GM23248 (cell line): ENCODE data around the gene TIRAP. TPM values are rescaled to one million over a fixed set of nuclear protein-coding genes. Genes with fewer than 3 reads are reported as not detected.

Experiments used
- DNase-seq: peaks from one replicate; pipeline ENCODE4 v3.0.0-alpha.2; 2015
- H2AFZ ChIP-seq: fragments of 200-600 bp; sonication (generic); 2 replicates; pipeline ENCODE4 v1.6.1; 2016; ENCODE audit warnings: antibody characterized with exemption
- H3F3A ChIP-seq: fragments of 200-600 bp; sonication (generic); 2 replicates; pipeline ENCODE4 v1.6.1; 2016; ENCODE audit warnings: mild to moderate bottlenecking, antibody characterized with exemption, mixed run types; ENCODE audit not compliant: insufficient read depth
- H3K27ac ChIP-seq: fragments of 200-600 bp; sonication (generic); 2 replicates; pipeline ENCODE4 v1.5.1; 2016; ENCODE audit warnings: mild to moderate bottlenecking
- H3K27me3 ChIP-seq: fragments of 200-600 bp; sonication (generic); replicated peaks from 2 replicates; pipeline ENCODE4 v1.6.1; 2016; ENCODE audit warnings: mild to moderate bottlenecking; ENCODE audit not compliant: insufficient read depth
- H3K36me3 ChIP-seq: fragments of 200-600 bp; sonication (generic); 2 replicates; pipeline ENCODE4 v1.6.1; 2016; ENCODE audit warnings: low read depth, mild to moderate bottlenecking
- H3K4me1 ChIP-seq: fragments of 200-600 bp; sonication (generic); 2 replicates; pipeline ENCODE4 v1.6.1; 2016; ENCODE audit warnings: mild to moderate bottlenecking; ENCODE audit not compliant: insufficient read depth
- H3K4me2 ChIP-seq: fragments of 200-600 bp; sonication (generic); one replicate; pipeline ENCODE4 v1.6.1; 2016; ENCODE audit warnings: mild to moderate bottlenecking; ENCODE audit not compliant: unreplicated experiment
- H3K4me3 ChIP-seq: fragments of 200-600 bp; sonication (generic); 2 replicates; pipeline ENCODE4 v1.5.1; 2016; ENCODE audit warnings: mild to moderate bottlenecking
- H3K79me2 ChIP-seq: fragments of 200-600 bp; sonication (generic); 2 replicates; pipeline ENCODE4 v1.6.1; 2016; ENCODE audit warnings: mild to moderate bottlenecking; ENCODE audit not compliant: insufficient read depth
- H3K9ac ChIP-seq: fragments of 200-600 bp; sonication (generic); 2 replicates; pipeline ENCODE4 v1.6.1; 2016; ENCODE audit warnings: mild to moderate bottlenecking
- H3K9me2 ChIP-seq: fragments of 200-600 bp; sonication (generic); 2 replicates; pipeline ENCODE4 v1.6.1; 2016; ENCODE audit warnings: mixed run types, mild to moderate bottlenecking, moderate library complexity; ENCODE audit not compliant: insufficient read depth
- H3K9me3 ChIP-seq: fragments of 200-600 bp; sonication (generic); one replicate; pipeline ENCODE4 v1.6.1; 2017; ENCODE audit warnings: low read depth
- H4K20me1 ChIP-seq: fragments of 200-600 bp; sonication (generic); 2 replicates; pipeline ENCODE4 v1.6.0; 2016; ENCODE audit not compliant: insufficient read depth
- EZH2 ChIP-seq: fragments of 200-600 bp; sonication (generic); IDR thresholded peaks from 2 replicates; pipeline ENCODE4 v1.6.1; 2018; ENCODE audit warnings: antibody characterized with exemption, mild to moderate bottlenecking; ENCODE audit not compliant: insufficient read depth, poor library complexity, severe bottlenecking
- EZH2phosphoT487 ChIP-seq: fragments of 200-600 bp; sonication (generic); IDR thresholded peaks from 2 replicates; pipeline ENCODE4 v1.6.1; 2018; ENCODE audit warnings: antibody characterized with exemption, moderate library complexity, mild to moderate bottlenecking, low read depth; ENCODE audit not compliant: insufficient read depth
- WGBS, 2 experiments: methylation state at CpG; one replicate each; pipeline ENCODE4 v1.1.6; 2015 to 2017; ENCODE audit warnings: low lambda C conversion rate in 2 of 2, low coverage in 1 of 2; ENCODE audit errors: missing lambda C conversion rate in 2 of 2; 5-methylcytosine and 5-hydroxymethylcytosine counted together
- in situ Hi-C: fragments of 300-500 bp; cut with MboI; formaldehyde crosslinking; loops from 2 replicates; pipeline ENCODE4 v1.15.0; 2020
- polyA plus RNA-seq: library from polyadenylated mRNA; unstranded; fragments of >200 nt; fragmentation: Nextera tagmentation; extraction: Ambion mirVana; gene quantifications from 2 replicates; pipeline ENCODE4 v1.2.1, GENCODE V29; 2016
- total RNA-seq: library from RNA; depleted of rRNA; stranded (reverse); fragments of >200 nt; shearing (Covaris generic); gene quantifications from 2 replicates; pipeline ENCODE4 v1.2.3, GENCODE V29; 2014

Gene TIRAP
- total and polyA plus RNA-seq, 2 experiments from 2014 or later, result 2.8 to 3.8 TPM

- Histone ChIP-seq H3F3A (peaks cover 6% of the 10 kb centered on the region; the same call in 1 of the 2 replicates), H3K4me3 (no peak overlapping the region), H2AFZ (no peak overlapping the region), H3K4me2 (no peak overlapping the region), H3K4me1 (no peaks in the 10 kb centered on the region), H3K9me3 (no peaks in the 10 kb centered on the region), H3K27ac (no peak overlapping the region), H3K36me3 (peaks cover 9% of the 10 kb centered on the region; the same call in 1 of the 2 replicates), H3K9ac (no peak overlapping the region), H4K20me1 (no peaks in the 10 kb centered on the region), H3K27me3 (no peaks in the 10 kb centered on the region), H3K9me2 (no peaks in the 10 kb centered on the region), H3K79me2 (0 out of 2 replicates have a peak, but pooled peaks cover 4% of the 10 kb centered on the region)
- 95 to 96% methylated on average over 5 of the region's 5 CpGs for WGBS, 2 experiments
- TF ChIP-seq EZH2 (no peak), EZH2phosphoT487 (no peak)
- no peak for DNase-seq
- in situ Hi-C loops, result no loop called here
These were observed 10.8 kb downstream of the TIRAP start for GRCh38 chr11:126293726-126294125.

- no peak for DNase-seq
- Histone ChIP-seq H2AFZ (no peak overlapping the region), H3K9me2 (no peaks in the 10 kb centered on the region), H3K27ac (no peak overlapping the region), H3K9ac (no peak overlapping the region), H3K27me3 (no peaks in the 10 kb centered on the region), H3F3A (peaks cover 6% of the 10 kb centered on the region; the same call in 1 of the 2 replicates), H3K79me2 (peaks cover 6% of the 10 kb centered on the region; the same call in 1 of the 2 replicates), H3K36me3 (peaks cover 9% of the 10 kb centered on the region; the same call in 1 of the 2 replicates), H3K4me2 (no peak overlapping the region), H3K9me3 (no peaks in the 10 kb centered on the region), H3K4me3 (no peak overlapping the region), H3K4me1 (no peaks in the 10 kb centered on the region), H4K20me1 (no peaks in the 10 kb centered on the region)
- TF ChIP-seq EZH2, result no peak
- TF ChIP-seq EZH2phosphoT487, result no peak
- 78 to 80% methylated on average over 2 of the region's 2 CpGs for WGBS, 2 experiments
- in situ Hi-C loops, result no loop called here
These were observed 14.1 kb downstream of the TIRAP start for GRCh38 chr11:126297004-126297403.

- peak within 1 kb of the TSS; percentile 89 for H3K4me3 ChIP-seq
- peak within 1 kb of the TSS; percentile 95 for H2AFZ ChIP-seq
- in situ Hi-C loops, result no loop called here
- TF ChIP-seq EZH2phosphoT487 (no peak), EZH2 (no peak)
- WGBS, 2 experiments, result 1% methylated on average over 60 of the region's 61 CpGs
- H3K4me1 ChIP-seq, result peaks cover 6% of the 10 kb centered on the region
- no peaks in the 10 kb centered on the region for H3K27me3 ChIP-seq
- H3F3A ChIP-seq, result peaks cover 9% of the 10 kb centered on the region
- H4K20me1 ChIP-seq, result no peaks in the 10 kb centered on the region
- peak within 1 kb of the TSS; percentile 89 for H3K27ac ChIP-seq
- no peaks in the 10 kb centered on the region for H3K9me3 ChIP-seq
- H3K36me3 ChIP-seq, result no peaks in the 10 kb centered on the region
- no peaks in the 10 kb centered on the region for H3K9me2 ChIP-seq
- peaks cover 22% of the 10 kb centered on the region for H3K79me2 ChIP-seq
- H3K4me2 ChIP-seq, result peak within 1 kb of the TSS; percentile 97
- peak within 1 kb of the TSS; percentile 92 for H3K9ac ChIP-seq
- DNase-seq, result peak; percentile 98
These were observed 20.9 kb downstream of the TIRAP start, which contains the start of gene DCPS for GRCh38 chr11:126303623-126304456. TSS of gene DCPS (plus strand) at chr11:126304060. CDS start at chr11:126304081, 21 bp downstream.

- in situ Hi-C loops, result no loop called here
- 7% methylated on average over 12 of the region's 12 CpGs for WGBS, 2 experiments
These were observed 21.7 kb downstream of the TIRAP start for GRCh38 chr11:126304457-126305075.

More at GRCh38 chr11:126304457-126305075, 21.7 kb downstream of the TIRAP start:
- Histone ChIP-seq H4K20me1 (no peaks in the 10 kb centered on the region), H3K9me3 (no peaks in the 10 kb centered on the region), H3K4me3 (peak overlapping the region; percentile 89), H3K4me2 (peak overlapping the region; percentile 97), H3K27me3 (no peaks in the 10 kb centered on the region), H2AFZ (peak overlapping the region; percentile 95), H3K4me1 (peaks cover 6% of the 10 kb centered on the region), H3F3A (peaks cover 9% of the 10 kb centered on the region), H3K9me2 (no peaks in the 10 kb centered on the region), H3K36me3 (no peaks in the 10 kb centered on the region), H3K27ac (peak overlapping the region; percentile 89), H3K79me2 (peaks cover 22% of the 10 kb centered on the region), H3K9ac (peak overlapping the region; percentile 92)
- no peak for DNase-seq
- TF ChIP-seq EZH2phosphoT487 (no peak), EZH2 (no peak)
